Neural cell (in vitro differentiated cells): Measurements from ENCODE around the gene ZNF521. TPM values are rescaled to one million over a fixed set of nuclear protein-coding genes. Genes with fewer than 3 reads are reported as not detected.

Source experiments
- H2AFZ ChIP-seq: fragments of 200-600, 300-800 bp; sonication (generic), shearing (Covaris generic); 2 replicates; pipeline ENCODE4 v1.6.0; 2014; ENCODE audit warnings: low read depth, mild to moderate bottlenecking, antibody characterized with exemption, low read length, moderate library complexity
- H3F3A ChIP-seq: fragments of 200-600 bp; shearing (Covaris generic); 2 replicates; pipeline ENCODE4 v1.6.1; 2016; ENCODE audit warnings: mild to moderate bottlenecking, moderate library complexity, mixed read lengths, antibody characterized with exemption, low read length; ENCODE audit not compliant: insufficient read depth, poor library complexity, severe bottlenecking
- H3K27ac ChIP-seq: fragments of 200-600, 300-800 bp; sonication (generic), shearing (Covaris generic); 2 replicates; pipeline ENCODE4 v1.5.1; 2014; ENCODE audit warnings: mild to moderate bottlenecking, low read length, moderate library complexity
- H3K27me3 ChIP-seq: fragments of 300-800, 200-600 bp; sonication (generic), shearing (Covaris generic); 2 replicates; pipeline ENCODE4 v1.6.0; 2014; ENCODE audit warnings: mild to moderate bottlenecking, low read depth, low read length, moderate library complexity; ENCODE audit not compliant: insufficient read depth
- H3K36me3 ChIP-seq: fragments of 300-800, 200-600 bp; sonication (generic), shearing (Covaris generic); 2 replicates; pipeline ENCODE4 v1.5.1; 2014; ENCODE audit warnings: mild to moderate bottlenecking, antibody characterized with exemption, low read length, moderate library complexity; ENCODE audit not compliant: insufficient read depth
- H3K4me2 ChIP-seq: fragments of 300-800, 200-600 bp; sonication (generic), shearing (Covaris generic); 2 replicates; pipeline ENCODE4 v1.6.0; 2014; ENCODE audit warnings: mild to moderate bottlenecking, low read length
- H3K4me3 ChIP-seq: fragments of 300-800, 200-600 bp; sonication (generic), shearing (Covaris generic); 2 replicates; pipeline ENCODE4 v1.5.1; 2014; ENCODE audit warnings: mild to moderate bottlenecking, low read length, moderate library complexity
- H3K79me2 ChIP-seq: fragments of 200-600 bp; shearing (Covaris generic); replicated peaks from 2 replicates; pipeline ENCODE4 v1.6.0; 2014; ENCODE audit warnings: mild to moderate bottlenecking, low read length, moderate library complexity; ENCODE audit not compliant: insufficient read depth
- H3K9ac ChIP-seq: fragments of 300-800, 200-600 bp; sonication (generic), shearing (Covaris generic); 2 replicates; pipeline ENCODE4 v1.6.1; 2016; ENCODE audit warnings: mild to moderate bottlenecking, low read length, mixed read lengths
- H3K9me2 ChIP-seq: fragments of 200-600 bp; shearing (Covaris generic); 2 replicates; pipeline ENCODE4 v1.6.1; 2016; ENCODE audit warnings: mild to moderate bottlenecking, low read length, mixed read lengths; ENCODE audit not compliant: insufficient read depth
- H3K9me3 ChIP-seq: fragments of 200-600, 300-800 bp; sonication (generic), shearing (Covaris generic); 2 replicates; pipeline ENCODE4 v1.6.1; 2016; ENCODE audit warnings: mild to moderate bottlenecking, mixed run types, low read length, moderate library complexity, mixed read lengths
- H4K20me1 ChIP-seq: fragments of 200-600 bp; shearing (Covaris generic); 2 replicates; pipeline ENCODE4 v1.6.1; 2016; ENCODE audit warnings: mild to moderate bottlenecking, mixed run types; ENCODE audit not compliant: insufficient read depth
- EP300 ChIP-seq: fragments of 450-650 bp; conservative IDR thresholded peaks from 2 replicates; pipeline ENCODE4 v1.6.1; 2014; ENCODE audit warnings: antibody characterized with exemption, mild to moderate bottlenecking, moderate library complexity; ENCODE audit not compliant: poor library complexity, severe bottlenecking
- EZH2 ChIP-seq: fragments of 200-600, 300-800 bp; shearing (Covaris generic), sonication (generic); IDR thresholded peaks from 2 replicates; pipeline ENCODE4 v1.6.1; 2014; ENCODE audit warnings: antibody characterized with exemption, low read length, borderline replicate concordance, mild to moderate bottlenecking; ENCODE audit not compliant: insufficient read depth, poor library complexity, severe bottlenecking
- MXI1 ChIP-seq: fragments of 450-650 bp; conservative IDR thresholded peaks from 2 replicates; pipeline ENCODE4 v1.6.1; 2014; ENCODE audit warnings: antibody characterized with exemption, mild to moderate bottlenecking; ENCODE audit not compliant: poor library complexity, severe bottlenecking
- POLR2AphosphoS5 ChIP-seq: IDR thresholded peaks from 2 replicates; pipeline ENCODE4 v1.6.1; 2012
- RAD21 ChIP-seq: fragments of 450-650 bp; conservative IDR thresholded peaks from 2 replicates; pipeline ENCODE4 v1.6.1; 2014; ENCODE audit warnings: antibody characterized with exemption, mild to moderate bottlenecking, moderate library complexity
- SMC3 ChIP-seq: fragments of 450-650 bp; conservative IDR thresholded peaks from 2 replicates; pipeline ENCODE4 v1.6.1; 2014; ENCODE audit warnings: antibody characterized with exemption, mild to moderate bottlenecking, moderate library complexity; ENCODE audit not compliant: poor library complexity
- TAF1 ChIP-seq: IDR thresholded peaks from 2 replicates; pipeline ENCODE4 v1.6.1; 2012; ENCODE audit warnings: low read depth
- polyA plus RNA-seq: library from polyadenylated mRNA; depleted of rRNA; stranded (reverse); fragments of >200 nt; gene quantifications from 2 replicates; pipeline ENCODE4 v1.2.3, GENCODE V29; 2014
- TF ChIP-seq, protein P1 (sequence below): IDR thresholded peaks from 2 replicates; pipeline ENCODE4 v1.6.1; 2012; ENCODE audit warnings: borderline replicate concordance
- TF ChIP-seq, protein P2 (sequence below): fragments of 450-650 bp; IDR thresholded peaks from 2 replicates; pipeline ENCODE4 v1.5.1; 2014; ENCODE audit warnings: antibody characterized with exemption, mild to moderate bottlenecking, moderate library complexity; ENCODE audit not compliant: poor library complexity, severe bottlenecking

The ZNF521 gene
- polyA plus RNA-seq, 1 donor from 2014 or later, result 101 TPM

DNA sequence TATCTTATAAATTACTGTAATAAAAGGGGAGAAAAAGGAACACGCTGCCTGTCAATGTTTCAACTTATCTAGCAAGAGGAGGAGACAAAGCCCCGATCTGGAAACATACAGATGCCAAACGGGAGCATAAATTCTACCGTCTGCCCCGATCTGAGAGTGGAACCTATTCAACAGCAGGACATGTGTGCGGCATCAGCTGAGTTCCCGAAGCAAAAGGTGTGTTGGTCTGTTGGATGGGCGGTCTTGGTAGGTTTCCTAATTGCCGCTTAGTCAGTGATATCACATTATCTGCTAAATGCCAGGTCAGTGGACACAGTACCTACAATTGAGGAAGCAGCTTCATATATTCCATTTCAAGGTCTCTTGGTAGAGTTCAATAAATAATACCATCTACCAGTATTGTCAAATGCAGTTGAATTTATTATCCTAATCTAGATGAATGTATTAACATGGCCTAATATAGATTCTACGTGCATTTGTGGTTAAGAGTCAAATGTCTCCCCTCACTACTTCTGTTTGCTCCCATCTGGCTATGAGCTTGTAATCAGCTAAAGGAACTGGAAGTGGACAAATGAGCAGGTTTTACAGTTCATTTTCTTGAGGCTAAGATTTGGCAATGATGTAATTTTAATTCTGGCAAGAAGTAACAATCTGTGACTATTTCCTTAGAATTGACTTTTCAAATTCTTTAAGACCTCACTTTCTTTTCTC, 219.0 kb downstream of the ZNF521 start:
- Histone ChIP-seq H3K9ac (no peak overlapping the region), H3K36me3 (no peaks in the 10 kb centered on the region), H3K27me3 (no peaks in the 10 kb centered on the region), H4K20me1 (no peaks in the 10 kb centered on the region), H3K79me2 (peaks cover 13% of the 10 kb centered on the region), H3K9me3 (no peaks in the 10 kb centered on the region), H3K27ac (peak overlapping the region; percentile 44), H3K4me3 (peak overlapping the region; percentile 22), H3F3A (no peaks in the 10 kb centered on the region), H3K9me2 (no peaks in the 10 kb centered on the region), H2AFZ (no peak overlapping the region), H3K4me2 (no peak overlapping the region)
- TF ChIP-seq EZH2, result no peak
- TF ChIP-seq, protein P1, sequence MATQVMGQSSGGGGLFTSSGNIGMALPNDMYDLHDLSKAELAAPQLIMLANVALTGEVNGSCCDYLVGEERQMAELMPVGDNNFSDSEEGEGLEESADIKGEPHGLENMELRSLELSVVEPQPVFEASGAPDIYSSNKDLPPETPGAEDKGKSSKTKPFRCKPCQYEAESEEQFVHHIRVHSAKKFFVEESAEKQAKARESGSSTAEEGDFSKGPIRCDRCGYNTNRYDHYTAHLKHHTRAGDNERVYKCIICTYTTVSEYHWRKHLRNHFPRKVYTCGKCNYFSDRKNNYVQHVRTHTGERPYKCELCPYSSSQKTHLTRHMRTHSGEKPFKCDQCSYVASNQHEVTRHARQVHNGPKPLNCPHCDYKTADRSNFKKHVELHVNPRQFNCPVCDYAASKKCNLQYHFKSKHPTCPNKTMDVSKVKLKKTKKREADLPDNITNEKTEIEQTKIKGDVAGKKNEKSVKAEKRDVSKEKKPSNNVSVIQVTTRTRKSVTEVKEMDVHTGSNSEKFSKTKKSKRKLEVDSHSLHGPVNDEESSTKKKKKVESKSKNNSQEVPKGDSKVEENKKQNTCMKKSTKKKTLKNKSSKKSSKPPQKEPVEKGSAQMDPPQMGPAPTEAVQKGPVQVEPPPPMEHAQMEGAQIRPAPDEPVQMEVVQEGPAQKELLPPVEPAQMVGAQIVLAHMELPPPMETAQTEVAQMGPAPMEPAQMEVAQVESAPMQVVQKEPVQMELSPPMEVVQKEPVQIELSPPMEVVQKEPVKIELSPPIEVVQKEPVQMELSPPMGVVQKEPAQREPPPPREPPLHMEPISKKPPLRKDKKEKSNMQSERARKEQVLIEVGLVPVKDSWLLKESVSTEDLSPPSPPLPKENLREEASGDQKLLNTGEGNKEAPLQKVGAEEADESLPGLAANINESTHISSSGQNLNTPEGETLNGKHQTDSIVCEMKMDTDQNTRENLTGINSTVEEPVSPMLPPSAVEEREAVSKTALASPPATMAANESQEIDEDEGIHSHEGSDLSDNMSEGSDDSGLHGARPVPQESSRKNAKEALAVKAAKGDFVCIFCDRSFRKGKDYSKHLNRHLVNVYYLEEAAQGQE, result no peak
- TF ChIP-seq TAF1, result no peak
- TF ChIP-seq MXI1, result no peak
- TF ChIP-seq POLR2AphosphoS5, result no peak
- no peak for TF ChIP-seq SMC3
- TF ChIP-seq, protein P2, sequence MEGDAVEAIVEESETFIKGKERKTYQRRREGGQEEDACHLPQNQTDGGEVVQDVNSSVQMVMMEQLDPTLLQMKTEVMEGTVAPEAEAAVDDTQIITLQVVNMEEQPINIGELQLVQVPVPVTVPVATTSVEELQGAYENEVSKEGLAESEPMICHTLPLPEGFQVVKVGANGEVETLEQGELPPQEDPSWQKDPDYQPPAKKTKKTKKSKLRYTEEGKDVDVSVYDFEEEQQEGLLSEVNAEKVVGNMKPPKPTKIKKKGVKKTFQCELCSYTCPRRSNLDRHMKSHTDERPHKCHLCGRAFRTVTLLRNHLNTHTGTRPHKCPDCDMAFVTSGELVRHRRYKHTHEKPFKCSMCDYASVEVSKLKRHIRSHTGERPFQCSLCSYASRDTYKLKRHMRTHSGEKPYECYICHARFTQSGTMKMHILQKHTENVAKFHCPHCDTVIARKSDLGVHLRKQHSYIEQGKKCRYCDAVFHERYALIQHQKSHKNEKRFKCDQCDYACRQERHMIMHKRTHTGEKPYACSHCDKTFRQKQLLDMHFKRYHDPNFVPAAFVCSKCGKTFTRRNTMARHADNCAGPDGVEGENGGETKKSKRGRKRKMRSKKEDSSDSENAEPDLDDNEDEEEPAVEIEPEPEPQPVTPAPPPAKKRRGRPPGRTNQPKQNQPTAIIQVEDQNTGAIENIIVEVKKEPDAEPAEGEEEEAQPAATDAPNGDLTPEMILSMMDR, result no peak
- TF ChIP-seq EP300, result no peak
- TF ChIP-seq RAD21, result no peak

DNA sequence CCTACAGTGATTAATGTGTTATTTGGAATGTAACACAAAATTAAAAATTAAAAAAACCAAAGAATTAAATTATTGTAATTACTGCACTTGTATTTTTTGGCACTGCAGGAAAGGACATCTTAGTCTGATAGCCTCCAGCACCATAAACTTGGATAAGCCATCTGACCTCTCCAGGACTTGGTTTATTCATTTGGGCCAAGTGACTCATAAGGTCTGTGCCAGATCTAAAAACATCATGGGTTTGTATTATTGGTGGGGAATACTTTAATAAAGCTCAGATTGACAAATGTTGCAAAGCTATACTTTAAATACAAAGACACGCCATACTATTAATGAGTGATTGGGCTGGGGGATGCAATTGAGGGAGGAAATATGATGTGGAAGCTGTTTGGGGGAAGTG, 225.2 kb downstream of the ZNF521 start:
- Histone ChIP-seq H3K9me3 (no peaks in the 10 kb centered on the region), H3K79me2 (peaks cover 44% of the 10 kb centered on the region), H3K9me2 (no peaks in the 10 kb centered on the region), H3F3A (no peaks in the 10 kb centered on the region), H3K4me2 (no peak overlapping the region), H3K36me3 (no peaks in the 10 kb centered on the region), H3K4me3 (no peak overlapping the region), H3K9ac (no peak overlapping the region), H3K27ac (no peak overlapping the region), H4K20me1 (no peaks in the 10 kb centered on the region), H2AFZ (no peak overlapping the region), H3K27me3 (no peaks in the 10 kb centered on the region)
- TF ChIP-seq, protein P1, result no peak
- TF ChIP-seq SMC3, result no peak
- no peak for TF ChIP-seq RAD21
- TF ChIP-seq, protein P2, result no peak
- no peak for TF ChIP-seq MXI1
- TF ChIP-seq TAF1, result no peak
- TF ChIP-seq EP300, result no peak
- no peak for TF ChIP-seq EZH2
- TF ChIP-seq POLR2AphosphoS5, result no peak
